Activated T-helper 1 cell treated with anti-CD3 and anti-CD28 coated beads, Interleukin-2, amount 50 U/mL, for 16 hours (primary cell): ENCODE measurements around the gene SHANK2.

Experiments
- DNase-seq, 2 donors: peaks; one replicate each; pipeline ENCODE4 v3.0.0-alpha.2; 2020; ENCODE audit warnings: low read depth in 1 of 2, low spot score in 1 of 2

Gene SHANK2

GRCh38 chr11:71269603-71270511 lies 17.5 kb upstream of the SHANK2 start:
- DNase-seq = no peak

GRCh38 chr11:71268706-71269321 lies 16.4 kb upstream of the SHANK2 start:
- DNase-seq = no peak

GRCh38 chr11:71267807-71268421 lies 15.5 kb upstream of the SHANK2 start:
- DNase-seq = no peak

GRCh38 chr11:71266114-71266833 lies 13.9 kb upstream of the SHANK2 start:
- DNase-seq = no peak

GRCh38 chr11:71265559-71266092 lies 13.2 kb upstream of the SHANK2 start:
- no peak for DNase-seq

GRCh38 chr11:71263386-71263785 lies 11.0 kb upstream of the SHANK2 start:
- no peak for DNase-seq

- DNase-seq = no peak
Observed at GRCh38 chr11:71255800-71256479, 3.6 kb upstream of the SHANK2 start.

GRCh38 chr11:71255323-71255722 lies 2.9 kb upstream of the SHANK2 start:
- no peak for DNase-seq

- DNase-seq = no peak
Observed at GRCh38 chr11:71253794-71254193, 1.4 kb upstream of the SHANK2 start.

GRCh38 chr11:71252770-71253730 lies 673 bp upstream of the SHANK2 start:
- no peak for DNase-seq

- no peak for DNase-seq
Observed at GRCh38 chr11:71251761-71252268, 562 bp downstream of the SHANK2 start.

GRCh38 chr11:71251151-71251721 lies 1.1 kb downstream of the SHANK2 start:
- DNase-seq = no peak

- no peak for DNase-seq
Observed at GRCh38 chr11:71250523-71251150, 1.7 kb downstream of the SHANK2 start.

GRCh38 chr11:71249301-71249700 lies 3.1 kb downstream of the SHANK2 start:
- DNase-seq = no peak

GRCh38 chr11:71248656-71249055 lies 3.7 kb downstream of the SHANK2 start:
- DNase-seq = no peak

- DNase-seq = no peak
Observed at GRCh38 chr11:71248251-71248570, 4.2 kb downstream of the SHANK2 start.

GRCh38 chr11:71247551-71248250 lies 4.7 kb downstream of the SHANK2 start:
- no peak for DNase-seq

- no peak for DNase-seq
Observed at GRCh38 chr11:71246559-71246958, 5.8 kb downstream of the SHANK2 start.
